ENCODE results near the gene CPNE5.

Gene CPNE5

GRCh38 chr6:36833182-36833789, 6.0 kb downstream of the CPNE5 start:
- no peak for DNase-seq

GRCh38 chr6:36832313-36832712, 6.9 kb downstream of the CPNE5 start:
- no peak for DNase-seq

DNA sequence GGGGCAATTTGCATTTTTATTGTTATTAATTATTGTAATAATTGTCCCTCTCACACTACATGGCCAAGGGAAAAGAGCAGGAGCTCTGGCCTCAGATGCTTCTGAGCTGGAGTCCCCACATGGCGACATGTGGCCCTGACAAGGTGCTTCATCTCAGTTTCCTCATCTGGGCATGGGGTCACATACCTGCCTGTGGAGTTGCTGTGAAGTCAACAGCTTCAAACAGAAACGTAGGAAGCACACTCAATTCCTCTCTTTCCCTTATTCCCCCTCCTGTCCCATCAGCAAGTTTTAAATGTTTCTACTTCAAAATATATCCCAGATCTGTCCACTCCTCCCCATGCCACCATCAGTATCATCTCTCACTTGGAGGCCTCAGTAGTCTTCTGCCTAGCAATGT, 8.7 kb downstream of the CPNE5 start:
- DNase-seq = no peak

GRCh38 chr6:36829919-36830544, 9.2 kb downstream of the CPNE5 start:
- no peak for DNase-seq

DNA sequence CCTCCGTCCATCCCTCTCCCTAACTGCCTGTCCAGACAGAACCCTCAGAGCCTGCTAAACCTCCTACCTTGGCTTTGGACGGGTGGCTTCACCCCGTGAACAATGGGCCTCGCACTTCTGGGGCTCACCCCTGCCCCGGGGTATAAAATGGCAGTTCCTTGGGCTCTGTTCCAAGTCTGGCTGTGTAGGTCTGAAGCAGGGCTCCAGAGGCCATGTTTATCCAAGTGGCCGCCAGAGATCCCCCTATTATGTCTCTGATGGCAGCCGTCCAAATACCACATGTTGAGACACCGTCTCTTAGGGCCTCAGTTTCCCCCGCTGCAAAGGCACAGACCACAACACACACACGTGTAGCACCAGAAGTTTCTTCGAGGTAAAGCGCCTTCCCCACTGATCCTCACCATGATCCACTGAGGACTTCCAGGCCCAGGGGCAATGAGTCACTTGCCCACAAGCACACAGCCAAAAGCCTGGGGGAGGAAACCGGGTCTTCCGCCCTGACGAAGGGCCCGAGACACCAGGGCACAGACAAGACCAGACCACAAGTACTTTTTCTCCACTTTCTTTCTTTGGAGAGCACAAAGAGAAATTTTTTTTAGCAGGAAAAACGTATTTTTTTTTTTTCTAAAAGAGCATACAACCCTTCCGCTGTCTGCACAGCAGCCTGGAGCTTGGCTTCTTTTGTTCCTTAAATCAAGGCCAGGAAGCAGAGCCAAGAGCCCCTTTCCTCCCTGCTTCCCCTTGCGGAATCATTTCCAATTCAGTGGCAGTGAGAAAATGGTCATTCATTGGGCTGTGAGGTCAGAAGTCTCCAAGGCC, 11.8 kb downstream of the CPNE5 start:
- DNase-seq = no peak

DNA sequence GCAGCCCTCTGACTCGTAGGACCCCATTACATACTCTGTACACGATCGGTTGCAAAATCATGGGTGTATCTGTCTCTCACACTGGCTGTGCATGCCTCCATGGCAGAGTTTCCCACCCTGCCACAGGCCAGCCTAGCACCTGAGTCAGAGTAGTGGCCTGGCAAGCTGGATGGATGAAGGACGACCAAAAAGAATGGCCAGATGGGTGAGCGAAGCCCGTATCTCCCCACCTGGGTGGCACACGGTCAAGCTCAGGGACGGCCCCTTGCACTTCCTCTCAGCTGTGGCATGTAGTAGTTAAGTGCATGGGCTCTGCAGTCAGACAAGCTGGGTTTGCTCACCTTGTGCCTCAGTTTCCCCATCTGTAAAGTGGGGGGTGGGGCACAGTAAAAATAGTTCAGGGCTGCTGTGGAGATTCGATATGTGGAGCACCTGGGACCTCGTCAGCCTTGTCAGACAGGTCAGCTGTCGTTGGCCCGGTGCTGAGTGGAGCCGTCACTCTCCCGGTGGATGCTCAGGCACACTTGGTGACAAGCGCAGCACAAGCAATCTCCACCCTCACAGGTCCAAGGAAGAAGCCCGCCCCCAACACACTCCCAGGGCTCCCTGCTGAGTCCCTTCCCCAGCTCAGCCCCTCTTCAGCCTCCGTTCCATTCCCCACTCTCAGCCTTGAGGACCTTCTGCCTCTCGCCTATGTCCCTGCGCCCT, 12.6 kb downstream of the CPNE5 start:
- no peak for DNase-seq

DNA sequence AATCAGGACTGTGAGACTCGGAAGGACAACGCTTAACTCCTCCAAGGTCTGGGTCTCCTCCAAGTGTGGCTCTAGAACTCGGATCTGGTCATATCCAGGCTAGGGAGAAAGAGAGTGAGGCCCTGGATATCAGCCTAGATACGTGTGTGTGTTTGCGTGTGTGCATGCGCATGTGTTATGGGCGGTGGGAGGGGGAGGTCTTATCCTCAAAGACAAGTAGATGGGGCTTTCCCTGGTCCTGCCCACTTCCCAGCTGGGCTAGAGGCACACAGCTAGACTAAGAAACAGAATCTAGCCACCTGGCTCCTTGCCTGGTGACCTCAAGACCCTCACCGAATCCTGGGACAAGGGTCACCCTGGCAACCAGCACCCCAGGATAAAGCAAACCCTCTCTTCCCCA, 13.2 kb downstream of the CPNE5 start:
- DNase-seq = no peak

- DNase-seq = no peak
These were observed 13.8 kb downstream of the CPNE5 start for GRCh38 chr6:36825452-36825851.

DNA sequence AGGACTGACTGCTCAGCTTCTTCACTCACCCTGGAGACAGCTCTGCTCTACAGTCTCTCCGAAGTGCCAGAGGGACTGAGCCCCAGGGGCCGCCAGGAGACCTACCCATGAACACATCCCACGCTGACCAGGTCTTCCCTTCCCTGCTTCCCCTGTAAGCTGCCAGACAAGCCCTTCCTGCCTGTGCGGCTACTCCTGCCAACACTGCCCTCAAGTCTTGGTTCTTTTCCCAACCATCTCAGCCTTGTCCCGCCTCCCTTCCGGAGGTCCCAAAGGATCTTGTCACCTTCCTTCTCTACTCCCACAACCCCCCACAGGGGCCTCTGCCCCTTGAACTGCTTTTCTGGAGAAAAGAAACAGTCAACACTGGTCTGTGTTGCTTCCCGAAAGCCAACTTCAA, 15.0 kb downstream of the CPNE5 start:
- DNase-seq = no peak

DNA sequence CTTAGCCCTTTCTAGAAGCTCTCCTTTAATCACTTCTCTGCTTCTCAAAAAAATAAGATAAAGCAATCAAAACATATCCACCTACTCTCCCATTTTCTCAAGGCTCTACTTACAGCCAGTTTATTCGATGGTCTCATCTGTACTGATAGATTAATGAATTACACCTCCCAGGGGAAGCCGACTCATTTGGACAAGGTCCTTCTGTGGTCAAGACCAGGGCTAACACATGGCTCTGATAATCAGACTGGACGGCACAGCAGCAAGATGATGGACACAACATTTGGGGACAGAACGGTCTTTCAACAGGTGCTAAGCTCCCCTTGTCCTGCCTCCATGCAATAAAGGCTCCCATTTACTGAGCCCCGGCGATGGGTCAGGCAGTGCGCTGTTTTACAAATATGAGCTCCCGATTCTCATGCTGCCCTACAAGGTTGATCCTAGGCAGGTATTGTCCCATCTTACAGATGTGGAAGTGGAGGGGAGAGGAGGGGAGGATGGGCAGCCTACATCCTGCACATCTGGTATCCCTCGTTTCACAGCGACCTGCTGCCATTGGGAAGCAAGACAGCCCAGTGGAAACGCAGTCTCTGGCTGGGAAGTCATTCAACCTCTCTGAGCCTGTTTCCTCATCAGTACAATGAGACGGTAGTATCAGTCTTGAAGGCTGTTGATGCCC, 15.7 kb downstream of the CPNE5 start:
- DNase-seq = no peak

- no peak for DNase-seq
These were observed 16.6 kb downstream of the CPNE5 start for GRCh38 chr6:36822506-36823269.

DNA sequence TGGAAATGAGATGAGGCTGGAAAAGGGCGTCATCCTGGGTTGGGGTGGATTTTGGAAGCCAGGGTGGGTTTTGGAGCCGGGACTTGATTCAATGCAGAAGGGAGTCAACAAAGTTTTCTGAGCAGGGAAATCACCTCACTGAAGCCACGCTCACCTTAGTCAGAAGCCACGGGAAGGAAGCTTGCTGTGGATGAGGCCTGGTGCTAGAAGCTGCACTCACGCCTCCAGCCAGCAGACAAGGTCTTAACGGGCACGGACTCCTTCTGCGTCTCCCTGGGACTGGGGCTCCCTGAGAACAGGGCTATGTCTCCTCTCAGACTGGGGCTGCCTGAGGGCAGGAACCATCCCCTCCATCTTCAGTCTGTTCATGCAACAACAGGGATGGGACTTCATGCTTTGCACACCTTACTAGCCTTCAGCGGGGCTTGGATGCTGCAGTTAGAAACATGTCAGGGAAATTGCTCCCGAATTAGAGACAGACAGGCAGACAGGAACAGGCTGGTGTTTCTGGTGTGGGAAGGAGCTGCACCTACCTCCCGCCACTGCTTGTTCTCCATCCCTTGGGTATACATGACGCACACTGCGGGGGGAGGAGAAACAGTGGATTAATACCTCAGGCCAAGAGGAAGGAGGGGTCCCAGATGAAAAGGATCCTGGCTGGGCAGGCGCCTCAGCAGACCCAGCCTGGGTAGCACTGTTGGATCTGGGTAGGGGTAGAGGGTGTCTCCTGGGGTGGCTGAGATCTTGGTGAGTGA, 17.5 kb downstream of the CPNE5 start:
- no peak for DNase-seq

DNA sequence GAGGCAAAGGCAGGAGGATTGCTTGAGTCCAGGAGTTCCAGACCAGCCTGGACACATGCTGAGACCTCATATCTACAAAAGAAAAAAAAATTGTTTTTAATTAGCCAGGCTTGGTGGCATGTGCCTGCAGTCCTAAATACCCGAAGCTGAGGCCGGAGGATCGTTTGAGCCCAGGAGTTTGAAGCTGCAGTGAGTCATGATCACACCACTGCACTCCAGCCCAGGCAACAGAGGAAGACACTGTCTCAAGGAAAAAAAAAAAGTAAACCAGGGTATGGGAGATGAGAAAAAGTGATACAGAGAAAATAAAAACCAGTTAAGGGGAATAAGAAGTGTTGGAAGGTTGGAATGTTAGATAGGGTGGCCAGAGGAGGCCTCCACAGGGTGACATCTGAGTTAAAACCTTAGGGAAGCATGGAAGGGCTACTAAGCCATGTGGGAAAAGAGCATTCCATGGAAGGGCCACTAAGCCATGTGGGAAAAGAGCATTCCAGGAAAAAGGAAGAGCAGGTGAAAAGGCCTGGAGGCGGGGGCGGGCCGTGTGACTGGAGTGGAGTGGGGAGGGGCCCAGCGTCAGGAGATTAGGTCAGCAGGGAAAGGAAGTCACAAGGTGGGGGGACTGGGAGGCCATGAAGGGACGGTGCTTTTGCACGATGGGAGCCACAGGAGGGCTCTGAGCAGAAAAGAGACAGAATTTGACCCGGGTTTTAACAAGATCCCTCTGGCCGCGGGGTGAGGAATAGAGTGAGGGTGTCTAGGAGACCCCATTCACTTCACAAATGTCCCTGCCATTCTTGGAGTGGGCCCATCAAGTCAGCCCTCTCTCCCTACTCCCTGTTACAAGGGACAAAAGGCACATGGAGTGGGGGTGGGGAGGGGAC, 18.3 kb downstream of the CPNE5 start:
- DNase-seq = no peak

DNA sequence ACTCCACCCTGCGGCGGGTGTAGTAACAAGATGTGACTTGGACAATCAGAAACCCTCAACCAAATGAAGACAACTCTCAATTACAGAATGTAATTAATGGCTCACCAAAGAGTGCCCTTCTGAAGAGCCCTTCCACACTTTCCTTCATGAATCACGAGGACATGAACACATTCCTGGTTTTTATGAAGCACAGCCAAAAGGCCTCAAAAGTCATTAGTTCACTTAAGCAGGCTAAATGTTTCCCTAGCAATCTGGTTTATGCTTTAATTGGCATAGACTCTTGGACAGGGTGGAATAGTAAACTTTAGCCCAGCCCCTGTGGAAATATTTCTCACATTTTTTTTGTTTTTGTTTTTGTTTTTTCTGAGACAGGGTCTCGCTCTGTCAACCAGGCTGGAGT, 20.5 kb downstream of the CPNE5 start:
- no peak for DNase-seq

GRCh38 chr6:36817847-36818246, 21.4 kb downstream of the CPNE5 start:
- no peak for DNase-seq

GRCh38 chr6:36817176-36817817, 21.9 kb downstream of the CPNE5 start:
- DNase-seq = no peak

- DNase-seq = no peak
These were observed 23.1 kb downstream of the CPNE5 start for GRCh38 chr6:36815962-36816735.

GRCh38 chr6:36814249-36814648, 25.0 kb downstream of the CPNE5 start:
- no peak for DNase-seq

DNA sequence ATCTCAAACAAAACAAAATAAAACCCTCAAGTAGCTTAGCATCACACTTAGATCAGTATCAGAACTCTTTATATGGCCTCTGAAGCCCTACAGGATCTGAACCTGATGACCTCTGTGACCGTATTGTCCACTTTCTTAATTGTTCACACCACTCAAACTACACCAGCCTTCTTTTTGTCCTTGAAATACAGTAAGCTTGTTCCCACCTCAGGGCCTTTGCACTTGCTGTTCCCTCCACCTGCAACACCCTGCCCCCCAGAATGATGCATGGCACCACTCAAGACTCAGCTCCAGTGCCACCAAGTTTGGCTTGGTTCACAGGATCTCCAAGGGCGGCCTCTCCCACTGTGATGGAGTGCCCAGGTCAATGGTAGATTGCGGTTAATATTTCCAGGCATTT, 25.7 kb downstream of the CPNE5 start:
- no peak for DNase-seq
